Measurements from ENCODE around the gene NDUFA8.

Gene NDUFA8

GRCh38 chr9:122138560-122139268 is 20.9 kb downstream of the NDUFA8 start:
- no peak for FAIRE-seq
- DNase-seq (ENCODE audit: insufficient read length, low spot score): no peak

DNA sequence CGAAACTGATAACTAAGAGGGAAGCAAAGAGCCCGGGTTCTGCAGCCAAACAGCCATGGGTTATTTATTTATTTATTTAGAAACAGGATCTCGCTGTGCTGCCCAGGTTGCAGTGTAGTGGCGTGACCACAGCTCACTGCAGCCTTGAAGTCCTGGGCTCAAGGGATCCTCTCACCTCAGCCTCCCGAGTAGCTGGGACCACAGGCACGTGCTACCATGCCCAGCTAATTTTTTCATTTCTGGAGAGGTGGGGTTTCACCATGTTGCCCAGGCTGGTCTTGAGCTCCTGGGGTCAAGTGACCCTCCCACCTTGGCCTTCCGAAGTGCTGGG is 24.1 kb downstream of the NDUFA8 start:
- DNase-seq (ENCODE audit: insufficient read length, low spot score): no peak
- FAIRE-seq: no peak

DNA sequence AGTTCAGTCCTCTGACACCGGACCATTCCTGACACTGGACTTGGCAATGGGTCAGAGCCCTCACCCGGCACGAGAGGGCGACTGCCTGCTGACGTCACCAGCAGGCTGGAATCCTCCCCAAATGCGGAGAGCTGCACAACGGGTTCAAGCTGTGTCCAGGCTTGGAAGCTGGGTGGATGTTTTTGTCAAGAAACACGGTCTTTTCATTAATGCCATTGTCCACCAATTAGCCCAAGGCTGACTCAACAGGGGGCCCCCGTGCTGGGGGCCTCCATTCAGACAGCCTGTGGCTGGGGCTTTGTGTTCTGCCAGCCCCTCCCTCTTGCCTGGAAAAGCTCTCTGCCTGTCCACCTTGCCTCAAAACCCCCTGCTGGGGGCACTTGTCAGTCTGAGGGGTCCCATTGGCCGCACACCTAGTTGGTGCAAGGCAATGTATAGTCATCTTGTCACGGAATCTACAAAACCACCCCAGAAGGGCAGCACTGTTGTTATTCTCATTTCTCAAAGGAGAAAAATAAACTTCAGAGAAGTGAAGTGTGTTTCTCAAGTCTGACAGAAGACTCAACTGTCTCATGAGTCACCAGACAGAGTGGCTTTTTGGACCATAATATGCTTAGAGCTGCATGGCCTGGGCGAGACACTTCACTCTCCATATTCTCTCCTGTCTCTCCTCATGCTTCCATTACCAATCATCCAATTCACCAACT is 24.6 kb downstream of the NDUFA8 start:
- no peak for FAIRE-seq
- DNase-seq (ENCODE audit: insufficient read length, low spot score): no peak

- FAIRE-seq: no peak
- no peak for DNase-seq (ENCODE audit: insufficient read length, low spot score)
Observed at GRCh38 chr9:122133984-122134535, 25.5 kb downstream of the NDUFA8 start.

DNA sequence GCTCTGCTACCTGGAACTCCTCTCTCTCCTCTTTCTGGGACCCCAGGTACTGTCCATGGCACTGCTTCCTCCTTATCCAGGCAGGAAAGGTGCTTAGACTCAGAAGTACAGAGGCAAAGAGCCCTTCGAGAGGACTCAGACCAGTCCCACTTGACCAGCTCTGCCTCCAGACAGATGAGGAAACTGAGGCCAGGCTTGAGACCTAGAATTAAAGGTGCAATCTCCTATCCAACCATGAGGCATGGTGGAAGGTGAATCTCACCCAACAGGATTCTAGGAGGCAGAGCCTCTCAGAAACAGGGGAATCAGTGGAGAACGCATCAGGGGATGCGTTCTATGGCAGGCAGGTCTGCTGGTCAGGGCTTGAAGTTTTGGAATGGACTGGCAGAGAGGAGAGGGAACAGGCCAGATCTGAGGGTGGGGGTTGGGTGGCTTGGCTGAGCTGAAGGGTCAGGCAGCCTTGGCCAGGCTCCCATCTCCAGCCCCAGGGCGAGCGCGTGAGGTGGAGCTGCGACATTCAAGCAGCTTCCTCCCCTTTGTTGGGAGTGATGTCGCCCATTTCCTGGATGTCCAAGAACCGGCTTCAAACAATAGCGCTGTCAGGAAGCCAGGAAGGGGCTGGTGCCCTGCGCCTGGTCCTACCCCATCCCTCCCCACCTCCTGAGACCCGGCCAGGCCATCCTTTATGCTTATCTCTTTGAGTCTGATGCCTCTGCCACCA is 26.2 kb downstream of the NDUFA8 start:
- DNase-seq (ENCODE audit: insufficient read length, low spot score): no peak
- no peak for FAIRE-seq

DNA sequence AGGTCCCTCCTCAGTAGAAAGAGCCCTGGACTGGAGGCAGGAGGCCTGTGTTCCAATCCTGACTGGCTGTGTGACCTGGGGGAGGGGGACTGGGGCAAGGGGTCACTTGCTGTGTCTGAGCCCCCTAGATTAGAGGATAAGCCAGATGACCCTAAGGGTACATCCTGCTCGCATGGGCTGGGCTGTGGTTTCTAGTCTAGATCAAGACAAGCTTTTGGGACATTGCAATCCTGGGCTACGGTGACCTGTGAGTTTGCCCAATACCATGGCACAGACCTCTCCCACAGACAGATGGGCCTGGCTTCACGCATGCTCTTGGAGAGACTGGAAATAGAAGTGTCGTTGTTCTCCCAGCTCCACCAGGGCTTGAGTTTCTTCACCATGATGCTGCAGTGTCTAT is 27.0 kb downstream of the NDUFA8 start:
- FAIRE-seq (no peak), DNase-seq (ENCODE audit: insufficient read length, low spot score) (no peak)

GRCh38 chr9:122131401-122132001 is 28.1 kb downstream of the NDUFA8 start:
- DNase-seq (ENCODE audit: insufficient read length, low spot score) (no peak), FAIRE-seq (no peak)

DNA sequence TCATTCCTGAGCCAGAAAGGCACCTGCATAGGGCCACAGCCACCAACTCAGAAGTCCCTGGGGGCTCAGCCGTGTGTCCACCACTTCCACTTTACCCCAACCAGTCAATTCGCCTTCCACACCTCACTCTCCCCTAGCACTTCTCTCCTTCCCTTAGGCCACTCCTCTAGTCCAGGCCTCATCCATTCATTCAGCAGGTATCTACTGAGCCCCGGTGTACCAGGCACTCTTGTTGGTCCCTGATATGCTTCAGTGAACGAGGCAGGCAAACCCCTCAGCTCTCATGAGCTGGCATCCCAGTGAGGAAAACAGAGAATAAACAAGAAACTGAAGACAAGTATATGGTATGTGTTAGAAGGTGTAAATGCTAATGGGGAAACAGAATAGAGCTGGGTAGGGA is 28.7 kb downstream of the NDUFA8 start:
- no peak for DNase-seq (ENCODE audit: insufficient read length, low spot score)
- no peak for FAIRE-seq

DNA sequence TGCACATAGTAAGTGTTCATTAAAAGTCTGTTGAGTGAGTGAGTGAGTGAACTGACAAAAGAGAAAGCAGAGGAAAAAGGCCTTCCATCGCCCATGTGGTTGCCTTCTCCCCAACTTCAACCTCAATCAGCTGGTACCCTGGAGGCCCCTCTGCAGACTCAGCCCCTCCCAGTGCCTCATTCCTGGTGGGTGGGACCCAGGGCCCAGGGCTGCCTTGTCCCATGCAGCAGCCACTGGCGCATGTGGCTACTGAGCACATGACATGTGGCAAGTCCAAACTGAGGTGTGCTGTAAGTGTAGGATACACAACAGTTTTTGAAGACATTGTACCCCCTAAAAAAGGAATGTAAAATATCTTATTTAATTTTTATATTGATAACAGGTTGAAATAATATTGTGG is 29.6 kb downstream of the NDUFA8 start:
- DNase-seq (ENCODE audit: insufficient read length, low spot score): no peak
- no peak for FAIRE-seq

DNA sequence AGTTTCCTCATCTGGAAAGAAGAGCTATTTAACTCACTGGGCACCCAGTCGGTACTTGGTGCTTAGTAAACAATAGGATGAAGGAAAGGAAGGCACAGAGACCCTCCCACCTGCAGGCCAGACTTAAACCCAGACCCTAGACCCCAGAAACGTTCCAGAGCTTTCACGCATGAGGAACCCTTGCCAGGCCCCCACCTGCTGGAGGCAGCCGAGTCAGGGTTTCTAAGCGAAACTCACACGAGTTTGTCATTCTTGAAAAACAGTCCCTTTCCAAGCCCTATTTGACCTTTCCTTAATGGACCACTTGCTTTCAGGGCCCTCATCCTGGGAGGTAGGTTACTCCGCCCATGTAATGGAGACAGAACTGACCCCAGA is 30.6 kb downstream of the NDUFA8 start:
- DNase-seq (ENCODE audit: insufficient read length, low spot score) (no peak), FAIRE-seq (no peak)

- FAIRE-seq: no peak
- DNase-seq (ENCODE audit: insufficient read length, low spot score): no peak
Observed at GRCh38 chr9:122128007-122128968, 31.3 kb downstream of the NDUFA8 start.

DNA sequence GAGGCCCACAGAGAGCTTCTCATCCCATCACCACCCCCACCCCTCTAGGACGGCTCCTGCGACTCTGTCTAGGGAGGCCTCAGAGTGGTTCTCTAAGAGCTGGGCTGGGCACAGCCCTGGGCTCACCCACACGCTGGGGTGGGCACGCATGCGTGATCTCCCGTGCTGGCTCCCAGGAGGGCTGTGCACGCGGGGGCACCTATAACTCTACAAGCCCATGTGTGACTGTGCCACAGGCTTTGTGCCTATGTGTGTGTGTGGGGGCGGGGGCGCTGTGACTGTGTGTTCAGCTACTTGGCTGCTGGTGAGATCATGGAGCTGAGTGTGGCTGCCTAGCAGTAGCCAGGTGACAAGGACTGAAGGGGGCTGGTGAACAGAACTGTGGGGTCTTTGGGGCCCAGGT is 32.2 kb downstream of the NDUFA8 start:
- DNase-seq (ENCODE audit: insufficient read length, low spot score): no peak
- FAIRE-seq: no peak

- peak; percentile 44 for DNase-seq (ENCODE audit: insufficient read length, low spot score)
- no peak for FAIRE-seq
Observed at GRCh38 chr9:122126331-122127261, 33.0 kb downstream of the NDUFA8 start.

GRCh38 chr9:122125509-122126330 is 33.9 kb downstream of the NDUFA8 start:
- DNase-seq (ENCODE audit: insufficient read length, low spot score): peak; percentile 25
- FAIRE-seq: peak; percentile 72

- FAIRE-seq: no peak
- DNase-seq (ENCODE audit: insufficient read length, low spot score): peak; percentile 83
Observed at GRCh38 chr9:122125158-122125508, 34.4 kb downstream of the NDUFA8 start.

DNA sequence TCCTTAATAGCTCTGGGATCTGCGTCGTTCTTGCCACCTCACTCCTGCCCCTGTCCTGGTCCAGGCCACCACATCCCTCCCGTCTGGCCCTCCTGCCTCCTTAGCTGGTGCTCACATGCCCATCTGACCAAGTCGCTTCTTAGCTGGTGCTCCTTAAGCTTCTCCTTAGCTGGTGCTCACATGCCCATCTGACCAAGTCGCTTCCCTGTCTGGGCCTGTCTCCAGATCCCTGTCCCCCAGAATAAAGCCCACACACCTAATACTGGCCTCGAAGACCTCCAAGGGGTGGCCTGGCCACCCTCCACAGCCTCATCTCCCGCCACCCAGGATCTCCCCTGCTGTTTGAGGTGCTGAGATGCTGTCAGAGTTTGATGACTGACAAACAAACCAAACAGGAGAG is 35.1 kb downstream of the NDUFA8 start:
- DNase-seq (ENCODE audit: insufficient read length, low spot score) (no peak), FAIRE-seq (no peak)

- FAIRE-seq: no peak
- DNase-seq (ENCODE audit: insufficient read length, low spot score): no peak
Observed at GRCh38 chr9:122124048-122124447, 35.5 kb downstream of the NDUFA8 start.

- peak; percentile 60 for DNase-seq (ENCODE audit: insufficient read length, low spot score)
- FAIRE-seq: no peak
Observed at GRCh38 chr9:122122903-122123632, 36.5 kb downstream of the NDUFA8 start.
